IPS-15b (cell line): Measurements from ENCODE around the gene SPATA12.

Experiments used
- H3K27me3 ChIP-seq: one replicate; pipeline ENCODE4 v1.6.1; 2013; ENCODE audit warnings: low read length; ENCODE audit not compliant: control insufficient read depth, insufficient read depth
- H3K36me3 ChIP-seq: one replicate; pipeline ENCODE4 v1.6.1; 2013; ENCODE audit warnings: low read length; ENCODE audit not compliant: control insufficient read depth, insufficient read depth
- H3K4me1 ChIP-seq: one replicate; pipeline ENCODE4 v1.6.1; 2013; ENCODE audit warnings: mild to moderate bottlenecking, low read length; ENCODE audit not compliant: control insufficient read depth, insufficient read depth
- H3K4me3 ChIP-seq: one replicate; pipeline ENCODE4 v1.5.1; 2013; ENCODE audit warnings: low read depth, low read length
- H3K9ac ChIP-seq: one replicate; pipeline ENCODE4 v1.6.1; 2013; ENCODE audit warnings: low read depth, mild to moderate bottlenecking, low read length
- H3K9me3 ChIP-seq: one replicate; pipeline ENCODE4 v1.6.1; 2013; ENCODE audit warnings: mild to moderate bottlenecking, low read length; ENCODE audit not compliant: control insufficient read depth, insufficient read depth

SPATA12 gene

GRCh38 chr3:57086201-57086600, 25.7 kb downstream of the SPATA12 start:
- Histone ChIP-seq H3K27me3 (no peaks in the 10 kb centered on the region), H3K36me3 (no peaks in the 10 kb centered on the region), H3K4me3 (no peak overlapping the region), H3K4me1 (no peaks in the 10 kb centered on the region), H3K9ac (no peak overlapping the region), H3K9me3 (no peaks in the 10 kb centered on the region)

GRCh38 chr3:57087361-57088092, 27.1 kb downstream of the SPATA12 start:
- Histone ChIP-seq H3K4me1 (no peaks in the 10 kb centered on the region), H3K27me3 (no peaks in the 10 kb centered on the region), H3K4me3 (no peak overlapping the region), H3K36me3 (no peaks in the 10 kb centered on the region), H3K9ac (no peak overlapping the region), H3K9me3 (no peaks in the 10 kb centered on the region)

GRCh38 chr3:57088503-57088902, 28.0 kb downstream of the SPATA12 start:
- Histone ChIP-seq H3K27me3 (no peaks in the 10 kb centered on the region), H3K9ac (no peak overlapping the region), H3K9me3 (no peaks in the 10 kb centered on the region), H3K4me1 (no peaks in the 10 kb centered on the region), H3K4me3 (no peak overlapping the region), H3K36me3 (no peaks in the 10 kb centered on the region)

GRCh38 chr3:57089043-57089442, 28.6 kb downstream of the SPATA12 start:
- Histone ChIP-seq H3K36me3 (no peaks in the 10 kb centered on the region), H3K27me3 (no peaks in the 10 kb centered on the region), H3K9ac (no peak overlapping the region), H3K9me3 (no peaks in the 10 kb centered on the region), H3K4me1 (no peaks in the 10 kb centered on the region), H3K4me3 (no peak overlapping the region)

- Histone ChIP-seq H3K9ac (no peak overlapping the region), H3K9me3 (no peaks in the 10 kb centered on the region), H3K36me3 (peaks cover 4% of the 10 kb centered on the region), H3K4me1 (no peaks in the 10 kb centered on the region), H3K27me3 (no peaks in the 10 kb centered on the region), H3K4me3 (no peak overlapping the region)
Observed at GRCh38 chr3:57091521-57092273, 31.2 kb downstream of the SPATA12 start.

- Histone ChIP-seq H3K36me3 (peaks cover 9% of the 10 kb centered on the region), H3K4me3 (no peak overlapping the region), H3K9me3 (no peaks in the 10 kb centered on the region), H3K4me1 (no peaks in the 10 kb centered on the region), H3K9ac (no peak overlapping the region), H3K27me3 (no peaks in the 10 kb centered on the region)
Observed at GRCh38 chr3:57093489-57093888, 33.0 kb downstream of the SPATA12 start.

GRCh38 chr3:57093971-57094535, 33.6 kb downstream of the SPATA12 start:
- Histone ChIP-seq H3K9me3 (no peaks in the 10 kb centered on the region), H3K4me1 (no peaks in the 10 kb centered on the region), H3K27me3 (no peaks in the 10 kb centered on the region), H3K36me3 (peaks cover 9% of the 10 kb centered on the region), H3K9ac (no peak overlapping the region), H3K4me3 (no peak overlapping the region)

GRCh38 chr3:57094575-57094974, 34.1 kb downstream of the SPATA12 start:
- no peaks in the 10 kb centered on the region for H3K27me3 ChIP-seq
- no peaks in the 10 kb centered on the region for H3K4me1 ChIP-seq
- no peaks in the 10 kb centered on the region for H3K9me3 ChIP-seq
- peaks cover 9% of the 10 kb centered on the region for H3K36me3 ChIP-seq
- H3K4me3 ChIP-seq, result no peak overlapping the region
- H3K9ac ChIP-seq, result no peak overlapping the region

GRCh38 chr3:57095363-57095762, 34.9 kb downstream of the SPATA12 start:
- no peaks in the 10 kb centered on the region for H3K4me1 ChIP-seq
- H3K4me3 ChIP-seq, result no peak overlapping the region
- H3K9ac ChIP-seq, result no peak overlapping the region
- no peaks in the 10 kb centered on the region for H3K27me3 ChIP-seq
- peaks cover 9% of the 10 kb centered on the region for H3K36me3 ChIP-seq
- H3K9me3 ChIP-seq, result no peaks in the 10 kb centered on the region

GRCh38 chr3:57097536-57097935, 37.1 kb downstream of the SPATA12 start:
- H3K36me3 ChIP-seq, result peaks cover 9% of the 10 kb centered on the region
- no peak overlapping the region for H3K9ac ChIP-seq
- H3K4me1 ChIP-seq, result no peaks in the 10 kb centered on the region
- H3K27me3 ChIP-seq, result no peaks in the 10 kb centered on the region
- no peaks in the 10 kb centered on the region for H3K9me3 ChIP-seq
- no peak overlapping the region for H3K4me3 ChIP-seq

- H3K27me3 ChIP-seq, result no peaks in the 10 kb centered on the region
- no peaks in the 10 kb centered on the region for H3K4me1 ChIP-seq
- H3K36me3 ChIP-seq, result peaks cover 9% of the 10 kb centered on the region
- H3K9ac ChIP-seq, result no peak overlapping the region
- no peaks in the 10 kb centered on the region for H3K9me3 ChIP-seq
- H3K4me3 ChIP-seq, result no peak overlapping the region
Observed at GRCh38 chr3:57098418-57099310, 38.2 kb downstream of the SPATA12 start.
